ENCODE data around the gene CASP10. TPM values are rescaled to one million over a fixed set of nuclear protein-coding genes. Genes with fewer than 3 reads are reported as not detected.
A peak's percentile ranks its signal among the peaks of the same experiment; 100 is the strongest.
"Not testable (repeated sequence)": the region's sequence is repeated elsewhere in the genome, so short reads cannot be mapped to it uniquely, and the experiment has no call there.

CASP10 gene
- total and polyA plus RNA-seq, 8 donors: 2.6 to 34.9 (median 9.6) TPM

DNA sequence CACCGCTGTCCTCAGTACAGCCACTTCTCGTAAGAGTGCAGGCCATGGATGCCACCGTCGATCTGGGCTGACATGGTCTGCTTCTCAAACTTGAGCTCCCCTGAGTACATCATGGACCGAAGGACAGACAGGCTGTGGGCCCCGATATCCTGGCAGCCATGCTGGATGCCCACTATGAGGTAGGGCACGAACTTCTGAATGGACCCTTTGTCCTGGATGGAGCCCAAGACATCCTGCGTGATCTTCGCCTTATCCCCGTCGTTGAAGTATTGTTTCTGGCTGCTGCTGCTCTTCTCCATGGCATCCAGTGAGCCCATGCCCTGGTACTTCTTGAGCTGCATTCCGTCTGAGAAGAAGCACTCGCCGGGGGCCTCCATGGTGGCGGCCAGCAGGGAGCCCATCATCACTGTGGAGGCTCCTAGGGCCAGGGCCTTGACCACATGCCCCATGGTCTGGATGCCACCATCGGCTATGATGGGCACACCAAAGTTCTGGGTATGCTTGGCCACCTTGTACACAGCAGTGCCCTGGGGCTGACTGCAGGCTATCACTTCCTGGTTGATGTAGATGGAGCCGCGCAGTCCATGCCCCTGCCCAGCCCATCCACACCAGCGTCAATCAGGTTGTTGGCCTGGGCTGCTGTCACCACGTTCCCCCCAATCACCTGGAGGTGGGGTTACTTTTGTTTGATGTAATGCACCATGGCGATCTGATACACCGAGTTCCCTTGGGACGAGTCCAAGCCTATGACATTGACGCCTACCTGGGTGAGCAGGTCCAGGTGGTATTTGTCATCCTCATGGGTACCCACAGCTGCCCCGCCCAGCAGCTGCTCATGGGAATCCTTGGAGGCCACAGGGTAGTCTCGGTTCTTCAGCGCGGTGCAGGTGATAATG lies 45.2 kb upstream of the CASP10 start:
- Histone ChIP-seq H3K27ac (peak overlapping the region in 1 of 5 donors; percentile 5), H3K4me1 (peaks cover 6 to 54% (median 21%) of the 10 kb centered on the region in 4 donors), H3K27me3 (no peaks in the 10 kb centered on the region), H3K9me3 (no peaks in the 10 kb centered on the region), H3K36me3 (peaks cover 48 to 100% (median 98%) of the 10 kb centered on the region in 4 donors), H3K4me3 (no peak overlapping the region)
- TF ChIP-seq POLR2A (IDR thresholded peaks at IDR 0.05) (no peak), POLR2AphosphoS5 (IDR thresholded peaks at IDR 0.05) (no peak), EP300 (IDR thresholded peaks at IDR 0.05) (no peak)
- TF ChIP-seq, protein P1, sequence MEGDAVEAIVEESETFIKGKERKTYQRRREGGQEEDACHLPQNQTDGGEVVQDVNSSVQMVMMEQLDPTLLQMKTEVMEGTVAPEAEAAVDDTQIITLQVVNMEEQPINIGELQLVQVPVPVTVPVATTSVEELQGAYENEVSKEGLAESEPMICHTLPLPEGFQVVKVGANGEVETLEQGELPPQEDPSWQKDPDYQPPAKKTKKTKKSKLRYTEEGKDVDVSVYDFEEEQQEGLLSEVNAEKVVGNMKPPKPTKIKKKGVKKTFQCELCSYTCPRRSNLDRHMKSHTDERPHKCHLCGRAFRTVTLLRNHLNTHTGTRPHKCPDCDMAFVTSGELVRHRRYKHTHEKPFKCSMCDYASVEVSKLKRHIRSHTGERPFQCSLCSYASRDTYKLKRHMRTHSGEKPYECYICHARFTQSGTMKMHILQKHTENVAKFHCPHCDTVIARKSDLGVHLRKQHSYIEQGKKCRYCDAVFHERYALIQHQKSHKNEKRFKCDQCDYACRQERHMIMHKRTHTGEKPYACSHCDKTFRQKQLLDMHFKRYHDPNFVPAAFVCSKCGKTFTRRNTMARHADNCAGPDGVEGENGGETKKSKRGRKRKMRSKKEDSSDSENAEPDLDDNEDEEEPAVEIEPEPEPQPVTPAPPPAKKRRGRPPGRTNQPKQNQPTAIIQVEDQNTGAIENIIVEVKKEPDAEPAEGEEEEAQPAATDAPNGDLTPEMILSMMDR (IDR thresholded peaks at IDR 0.05): no peak
- 92 to 98% (median 95%) methylated on average over 25 to 28 of the region's 28 CpGs for WGBS, 5 donors
- no peak for DNase-seq
- intact Hi-C loops (cut with DNase I; ENCODE audit: low total_unique reads): no loop called here

DNA sequence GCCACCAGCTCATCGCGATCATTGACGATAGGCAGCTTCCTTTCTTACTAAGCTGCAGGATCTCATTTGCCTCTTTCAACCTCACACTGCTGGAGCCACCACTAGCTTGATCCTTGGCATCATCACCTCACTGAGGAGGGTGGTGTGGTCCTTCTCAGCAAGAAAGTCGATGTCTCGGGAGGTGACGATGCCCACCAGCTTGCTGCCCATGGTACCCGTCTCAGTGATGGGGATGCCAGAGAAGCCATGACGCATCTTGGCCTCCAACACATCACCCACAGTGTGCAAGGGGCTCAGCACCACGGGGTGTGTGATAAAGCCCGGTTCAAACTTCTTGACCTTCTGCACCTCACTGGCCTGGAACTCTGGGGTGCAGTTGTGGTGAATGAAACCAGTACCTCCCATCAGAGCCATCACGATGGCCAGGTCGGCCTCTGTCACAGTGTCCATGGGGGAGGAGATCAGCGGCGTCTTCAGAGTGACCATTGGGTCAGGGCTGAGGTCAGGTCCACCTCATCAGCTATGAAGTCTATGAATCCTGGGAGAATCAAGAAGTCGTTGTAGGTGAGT lies 44.5 kb upstream of the CASP10 start:
- WGBS, 5 donors: 87 to 97% (median 92%) methylated on average over 13 to 15 of the region's 15 CpGs
- no peak for DNase-seq
- Histone ChIP-seq H3K27me3 (no peaks in the 10 kb centered on the region), H3K27ac (no peak overlapping the region), H3K4me3 (no peak overlapping the region), H3K9me3 (no peaks in the 10 kb centered on the region), H3K4me1 (peaks cover 6 to 47% (median 19%) of the 10 kb centered on the region in 4 donors), H3K36me3 (peaks cover 54 to 100% (median 98%) of the 10 kb centered on the region in 4 donors)
- intact Hi-C loops (cut with DNase I; ENCODE audit: low total_unique reads): no loop called here
- TF ChIP-seq EP300 (IDR thresholded peaks at IDR 0.05): no peak
- no peak for TF ChIP-seq POLR2A (IDR thresholded peaks at IDR 0.05)
- TF ChIP-seq POLR2AphosphoS5 (IDR thresholded peaks at IDR 0.05): no peak
- TF ChIP-seq, protein P1 (IDR thresholded peaks at IDR 0.05): no peak

DNA sequence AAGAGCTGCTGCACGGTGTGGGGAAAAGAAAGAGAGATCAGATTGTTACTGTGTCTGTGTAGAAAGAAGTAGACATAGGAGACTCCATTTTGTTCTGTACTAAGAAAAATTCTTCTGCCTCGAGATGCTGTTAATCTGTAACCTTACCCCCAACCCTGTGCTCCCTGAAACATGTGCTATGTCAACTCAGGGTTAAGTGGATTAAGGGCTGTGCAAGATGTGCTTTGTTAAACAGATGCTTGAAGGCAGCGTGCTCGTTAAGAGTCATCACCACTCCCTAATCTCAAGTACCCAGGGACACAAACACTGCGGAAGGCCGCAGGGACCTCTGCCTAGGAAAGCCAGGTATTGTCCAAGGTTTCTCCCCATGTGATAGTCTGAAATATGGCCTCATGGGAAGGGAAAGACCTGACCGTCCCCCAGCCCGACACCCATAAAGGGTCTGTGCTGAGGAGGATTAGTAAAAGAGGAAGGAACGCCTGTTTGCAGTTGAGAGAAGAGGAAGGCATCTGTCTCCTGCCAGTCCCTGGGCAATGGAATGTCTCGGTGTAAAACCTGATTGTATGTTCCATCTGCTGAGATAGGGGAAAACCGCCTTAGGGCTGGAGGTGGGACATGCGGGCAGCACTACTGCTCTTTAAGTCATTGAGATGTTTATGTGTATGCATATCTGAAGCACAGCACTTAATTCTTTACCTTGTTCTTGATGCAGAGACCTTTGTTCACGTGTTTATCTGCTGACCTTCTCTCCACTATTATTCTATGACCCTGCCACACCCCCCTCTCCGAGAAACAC lies 43.8 kb upstream of the CASP10 start:
- DNase-seq; H3K27me3 ChIP-seq; H3K4me3 ChIP-seq; H3K27ac ChIP-seq; H3K9me3 ChIP-seq; intact Hi-C loops (cut with DNase I; ENCODE audit: low total_unique reads): not testable (repeated sequence)
- WGBS, 5 donors: 60 to 82% (median 73%) methylated on average over 12 to 14 of the region's 14 CpGs
- H3K4me1 ChIP-seq: peaks cover 3 to 45% (median 18%) of the 10 kb centered on the region in 4 donors
- H3K36me3 ChIP-seq: peaks cover 59 to 100% (median 97%) of the 10 kb centered on the region in 4 donors

DNA sequence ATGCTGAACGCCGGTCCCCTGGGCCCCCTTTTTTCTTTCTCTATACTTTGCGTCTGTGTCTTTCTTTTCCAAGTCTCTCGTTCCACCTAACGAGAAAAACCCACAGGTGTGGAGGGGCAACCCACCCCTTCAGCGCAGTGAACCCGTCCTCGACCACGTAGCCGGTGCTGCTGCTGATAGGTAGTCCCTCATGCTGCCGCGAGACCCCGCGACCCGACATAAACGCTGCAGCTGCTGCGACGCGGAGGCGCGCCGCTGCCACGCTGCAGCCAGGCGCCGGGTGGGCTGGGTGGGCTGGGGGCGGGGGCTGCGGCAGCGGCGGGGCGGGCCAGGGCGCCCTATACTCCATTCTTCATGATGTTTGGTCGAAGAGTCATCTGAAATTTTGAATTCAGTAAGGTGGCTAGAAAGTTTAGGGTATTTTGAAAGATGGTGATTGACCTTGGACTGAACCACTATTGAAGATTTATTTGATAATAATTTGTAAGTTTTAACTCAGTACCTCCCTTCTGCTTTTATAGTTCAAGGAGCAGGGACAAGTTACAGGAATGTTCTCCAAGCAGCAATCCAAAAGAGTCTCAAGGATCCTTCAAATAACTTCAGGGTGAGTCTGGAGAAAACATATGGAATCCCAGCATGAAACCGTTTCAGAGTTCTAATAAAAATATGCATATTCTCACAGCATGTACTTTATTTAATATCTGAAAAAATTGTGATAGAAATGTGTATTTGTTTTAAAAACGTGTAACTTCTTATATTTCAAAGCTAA lies 42.9 kb upstream of the CASP10 start:
- no peak for DNase-seq
- intact Hi-C loops (cut with DNase I; ENCODE audit: low total_unique reads): no loop called here
- WGBS, 5 donors: 76 to 87% (median 81%) methylated on average over 32 to 34 of the region's 34 CpGs
- H3K4me3 ChIP-seq: no peak overlapping the region
- no peak for TF ChIP-seq POLR2AphosphoS5 (IDR thresholded peaks at IDR 0.05)
- no peak for TF ChIP-seq POLR2A (IDR thresholded peaks at IDR 0.05)
- TF ChIP-seq EP300 (IDR thresholded peaks at IDR 0.05): no peak
- TF ChIP-seq, protein P1 (IDR thresholded peaks at IDR 0.05): no peak
- H3K4me1 ChIP-seq: peaks cover 0 to 41% (median 14%) of the 10 kb centered on the region in 4 donors
- H3K9me3 ChIP-seq: no peaks in the 10 kb centered on the region
- H3K27ac ChIP-seq: no peak overlapping the region
- H3K27me3 ChIP-seq: no peaks in the 10 kb centered on the region
- H3K36me3 ChIP-seq: peaks cover 59 to 100% (median 99%) of the 10 kb centered on the region in 4 donors

Measured in stomach (tissue), 9 donors.